ENCODE results near the gene GHR.

DNA sequence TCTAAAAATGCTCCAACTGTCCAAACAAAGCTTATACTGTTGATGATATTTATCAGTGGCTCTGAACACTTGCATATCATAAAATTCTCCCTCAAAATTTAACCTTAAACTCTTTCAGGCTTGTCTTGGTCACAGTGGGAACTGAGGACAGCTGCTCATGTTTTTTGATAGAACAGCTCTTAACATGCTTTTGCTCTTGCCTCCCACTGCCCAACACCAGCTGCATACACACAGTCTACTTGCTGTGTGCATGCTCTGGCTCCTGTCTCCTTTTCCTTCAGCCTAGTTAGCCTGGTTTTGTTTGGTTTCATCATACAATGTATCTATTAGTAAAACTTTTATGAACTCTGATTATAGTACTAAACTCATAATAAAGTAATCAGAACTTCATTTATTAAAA, 64.6 kb downstream of the GHR start:
- TF ChIP-seq, protein P1, sequence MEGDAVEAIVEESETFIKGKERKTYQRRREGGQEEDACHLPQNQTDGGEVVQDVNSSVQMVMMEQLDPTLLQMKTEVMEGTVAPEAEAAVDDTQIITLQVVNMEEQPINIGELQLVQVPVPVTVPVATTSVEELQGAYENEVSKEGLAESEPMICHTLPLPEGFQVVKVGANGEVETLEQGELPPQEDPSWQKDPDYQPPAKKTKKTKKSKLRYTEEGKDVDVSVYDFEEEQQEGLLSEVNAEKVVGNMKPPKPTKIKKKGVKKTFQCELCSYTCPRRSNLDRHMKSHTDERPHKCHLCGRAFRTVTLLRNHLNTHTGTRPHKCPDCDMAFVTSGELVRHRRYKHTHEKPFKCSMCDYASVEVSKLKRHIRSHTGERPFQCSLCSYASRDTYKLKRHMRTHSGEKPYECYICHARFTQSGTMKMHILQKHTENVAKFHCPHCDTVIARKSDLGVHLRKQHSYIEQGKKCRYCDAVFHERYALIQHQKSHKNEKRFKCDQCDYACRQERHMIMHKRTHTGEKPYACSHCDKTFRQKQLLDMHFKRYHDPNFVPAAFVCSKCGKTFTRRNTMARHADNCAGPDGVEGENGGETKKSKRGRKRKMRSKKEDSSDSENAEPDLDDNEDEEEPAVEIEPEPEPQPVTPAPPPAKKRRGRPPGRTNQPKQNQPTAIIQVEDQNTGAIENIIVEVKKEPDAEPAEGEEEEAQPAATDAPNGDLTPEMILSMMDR (tag by site-specific recombination; IDR thresholded peaks at IDR 0.05) = no peak
- TF ChIP-seq ZNF549 (tag by site-specific recombination; IDR thresholded peaks at IDR 0.05) (no peak), ZNF10 (tag by site-specific recombination; IDR thresholded peaks at IDR 0.05) (no peak), ZNF184 (tag by site-specific recombination; IDR thresholded peaks at IDR 0.05) (no peak), ZNF350 (tag by site-specific recombination; IDR thresholded peaks at IDR 0.05) (no peak)
- TF ChIP-seq, protein P2, sequence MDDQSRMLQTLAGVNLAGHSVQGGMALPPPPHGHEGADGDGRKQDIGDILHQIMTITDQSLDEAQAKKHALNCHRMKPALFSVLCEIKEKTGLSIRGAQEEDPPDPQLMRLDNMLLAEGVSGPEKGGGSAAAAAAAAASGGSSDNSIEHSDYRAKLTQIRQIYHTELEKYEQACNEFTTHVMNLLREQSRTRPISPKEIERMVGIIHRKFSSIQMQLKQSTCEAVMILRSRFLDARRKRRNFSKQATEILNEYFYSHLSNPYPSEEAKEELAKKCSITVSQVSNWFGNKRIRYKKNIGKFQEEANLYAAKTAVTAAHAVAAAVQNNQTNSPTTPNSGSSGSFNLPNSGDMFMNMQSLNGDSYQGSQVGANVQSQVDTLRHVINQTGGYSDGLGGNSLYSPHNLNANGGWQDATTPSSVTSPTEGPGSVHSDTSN (CRISPR knock-in tag; IDR thresholded peaks at IDR 0.05) = no peak
- TF ChIP-seq, protein P3, sequence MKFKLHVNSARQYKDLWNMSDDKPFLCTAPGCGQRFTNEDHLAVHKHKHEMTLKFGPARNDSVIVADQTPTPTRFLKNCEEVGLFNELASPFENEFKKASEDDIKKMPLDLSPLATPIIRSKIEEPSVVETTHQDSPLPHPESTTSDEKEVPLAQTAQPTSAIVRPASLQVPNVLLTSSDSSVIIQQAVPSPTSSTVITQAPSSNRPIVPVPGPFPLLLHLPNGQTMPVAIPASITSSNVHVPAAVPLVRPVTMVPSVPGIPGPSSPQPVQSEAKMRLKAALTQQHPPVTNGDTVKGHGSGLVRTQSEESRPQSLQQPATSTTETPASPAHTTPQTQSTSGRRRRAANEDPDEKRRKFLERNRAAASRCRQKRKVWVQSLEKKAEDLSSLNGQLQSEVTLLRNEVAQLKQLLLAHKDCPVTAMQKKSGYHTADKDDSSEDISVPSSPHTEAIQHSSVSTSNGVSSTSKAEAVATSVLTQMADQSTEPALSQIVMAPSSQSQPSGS (tag by site-specific recombination; IDR thresholded peaks at IDR 0.05; ENCODE audit: low read depth) = no peak
- TF ChIP-seq, protein P4, sequence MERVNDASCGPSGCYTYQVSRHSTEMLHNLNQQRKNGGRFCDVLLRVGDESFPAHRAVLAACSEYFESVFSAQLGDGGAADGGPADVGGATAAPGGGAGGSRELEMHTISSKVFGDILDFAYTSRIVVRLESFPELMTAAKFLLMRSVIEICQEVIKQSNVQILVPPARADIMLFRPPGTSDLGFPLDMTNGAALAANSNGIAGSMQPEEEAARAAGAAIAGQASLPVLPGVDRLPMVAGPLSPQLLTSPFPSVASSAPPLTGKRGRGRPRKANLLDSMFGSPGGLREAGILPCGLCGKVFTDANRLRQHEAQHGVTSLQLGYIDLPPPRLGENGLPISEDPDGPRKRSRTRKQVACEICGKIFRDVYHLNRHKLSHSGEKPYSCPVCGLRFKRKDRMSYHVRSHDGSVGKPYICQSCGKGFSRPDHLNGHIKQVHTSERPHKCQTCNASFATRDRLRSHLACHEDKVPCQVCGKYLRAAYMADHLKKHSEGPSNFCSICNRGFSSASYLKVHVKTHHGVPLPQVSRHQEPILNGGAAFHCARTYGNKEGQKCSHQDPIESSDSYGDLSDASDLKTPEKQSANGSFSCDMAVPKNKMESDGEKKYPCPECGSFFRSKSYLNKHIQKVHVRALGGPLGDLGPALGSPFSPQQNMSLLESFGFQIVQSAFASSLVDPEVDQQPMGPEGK (tag by site-specific recombination; IDR thresholded peaks at IDR 0.05) = no peak
- TF ChIP-seq, protein P5, sequence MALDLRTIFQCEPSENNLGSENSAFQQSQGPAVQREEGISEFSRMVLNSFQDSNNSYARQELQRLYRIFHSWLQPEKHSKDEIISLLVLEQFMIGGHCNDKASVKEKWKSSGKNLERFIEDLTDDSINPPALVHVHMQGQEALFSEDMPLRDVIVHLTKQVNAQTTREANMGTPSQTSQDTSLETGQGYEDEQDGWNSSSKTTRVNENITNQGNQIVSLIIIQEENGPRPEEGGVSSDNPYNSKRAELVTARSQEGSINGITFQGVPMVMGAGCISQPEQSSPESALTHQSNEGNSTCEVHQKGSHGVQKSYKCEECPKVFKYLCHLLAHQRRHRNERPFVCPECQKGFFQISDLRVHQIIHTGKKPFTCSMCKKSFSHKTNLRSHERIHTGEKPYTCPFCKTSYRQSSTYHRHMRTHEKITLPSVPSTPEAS (tag by site-specific recombination; IDR thresholded peaks at IDR 0.05) = no peak
- TF ChIP-seq, protein P6, sequence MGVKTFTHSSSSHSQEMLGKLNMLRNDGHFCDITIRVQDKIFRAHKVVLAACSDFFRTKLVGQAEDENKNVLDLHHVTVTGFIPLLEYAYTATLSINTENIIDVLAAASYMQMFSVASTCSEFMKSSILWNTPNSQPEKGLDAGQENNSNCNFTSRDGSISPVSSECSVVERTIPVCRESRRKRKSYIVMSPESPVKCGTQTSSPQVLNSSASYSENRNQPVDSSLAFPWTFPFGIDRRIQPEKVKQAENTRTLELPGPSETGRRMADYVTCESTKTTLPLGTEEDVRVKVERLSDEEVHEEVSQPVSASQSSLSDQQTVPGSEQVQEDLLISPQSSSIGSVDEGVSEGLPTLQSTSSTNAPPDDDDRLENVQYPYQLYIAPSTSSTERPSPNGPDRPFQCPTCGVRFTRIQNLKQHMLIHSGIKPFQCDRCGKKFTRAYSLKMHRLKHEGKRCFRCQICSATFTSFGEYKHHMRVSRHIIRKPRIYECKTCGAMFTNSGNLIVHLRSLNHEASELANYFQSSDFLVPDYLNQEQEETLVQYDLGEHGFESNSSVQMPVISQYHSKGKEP (tag by site-specific recombination; IDR thresholded peaks at IDR 0.05) = no peak
